Measurements from ENCODE around the gene TEDC2. TPM values are rescaled to one million over a fixed set of nuclear protein-coding genes. Genes with fewer than 3 reads are reported as not detected.
A peak's percentile ranks its signal among the peaks of the same experiment; 100 is the strongest.

The TEDC2 gene
- total RNA-seq, 1 donor from 2014 or later, result 29.1 TPM

DNA sequence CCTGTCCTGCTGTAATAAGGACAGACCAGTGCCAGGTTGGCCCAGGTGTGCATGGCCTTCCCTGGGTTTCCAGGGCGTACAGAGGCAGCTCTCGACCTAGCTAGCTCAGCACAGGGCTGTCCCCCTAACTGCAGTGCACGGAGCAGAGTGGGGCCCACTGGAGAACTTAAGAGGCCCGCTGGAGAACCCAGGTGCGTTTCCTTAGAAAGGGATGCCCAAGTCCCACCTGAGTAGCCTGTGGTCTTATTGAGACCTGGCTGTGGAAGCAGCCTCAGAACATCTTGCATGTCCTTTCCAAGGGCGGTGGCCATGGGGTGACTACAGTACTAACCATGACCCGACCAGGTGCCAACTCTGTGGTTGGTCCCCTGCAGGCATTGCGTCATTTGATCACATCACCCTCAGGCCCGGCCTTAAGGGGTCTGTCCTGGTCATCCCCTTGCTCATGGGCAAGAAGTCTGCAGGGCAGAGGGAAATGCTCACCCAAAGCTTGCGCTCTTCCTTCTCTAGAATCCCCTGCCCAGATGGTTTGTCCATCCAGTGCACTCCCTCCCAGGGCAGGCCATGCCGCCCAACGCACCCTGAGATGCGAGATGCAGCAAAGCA is 34.0 kb upstream of the TEDC2 start:
- H3K79me2 ChIP-seq (ENCODE audit: low read depth), result peaks cover 16% of the 10 kb centered on the region
- TF ChIP-seq, protein P1, sequence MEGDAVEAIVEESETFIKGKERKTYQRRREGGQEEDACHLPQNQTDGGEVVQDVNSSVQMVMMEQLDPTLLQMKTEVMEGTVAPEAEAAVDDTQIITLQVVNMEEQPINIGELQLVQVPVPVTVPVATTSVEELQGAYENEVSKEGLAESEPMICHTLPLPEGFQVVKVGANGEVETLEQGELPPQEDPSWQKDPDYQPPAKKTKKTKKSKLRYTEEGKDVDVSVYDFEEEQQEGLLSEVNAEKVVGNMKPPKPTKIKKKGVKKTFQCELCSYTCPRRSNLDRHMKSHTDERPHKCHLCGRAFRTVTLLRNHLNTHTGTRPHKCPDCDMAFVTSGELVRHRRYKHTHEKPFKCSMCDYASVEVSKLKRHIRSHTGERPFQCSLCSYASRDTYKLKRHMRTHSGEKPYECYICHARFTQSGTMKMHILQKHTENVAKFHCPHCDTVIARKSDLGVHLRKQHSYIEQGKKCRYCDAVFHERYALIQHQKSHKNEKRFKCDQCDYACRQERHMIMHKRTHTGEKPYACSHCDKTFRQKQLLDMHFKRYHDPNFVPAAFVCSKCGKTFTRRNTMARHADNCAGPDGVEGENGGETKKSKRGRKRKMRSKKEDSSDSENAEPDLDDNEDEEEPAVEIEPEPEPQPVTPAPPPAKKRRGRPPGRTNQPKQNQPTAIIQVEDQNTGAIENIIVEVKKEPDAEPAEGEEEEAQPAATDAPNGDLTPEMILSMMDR (IDR thresholded peaks at IDR 0.05), result no peak

DNA sequence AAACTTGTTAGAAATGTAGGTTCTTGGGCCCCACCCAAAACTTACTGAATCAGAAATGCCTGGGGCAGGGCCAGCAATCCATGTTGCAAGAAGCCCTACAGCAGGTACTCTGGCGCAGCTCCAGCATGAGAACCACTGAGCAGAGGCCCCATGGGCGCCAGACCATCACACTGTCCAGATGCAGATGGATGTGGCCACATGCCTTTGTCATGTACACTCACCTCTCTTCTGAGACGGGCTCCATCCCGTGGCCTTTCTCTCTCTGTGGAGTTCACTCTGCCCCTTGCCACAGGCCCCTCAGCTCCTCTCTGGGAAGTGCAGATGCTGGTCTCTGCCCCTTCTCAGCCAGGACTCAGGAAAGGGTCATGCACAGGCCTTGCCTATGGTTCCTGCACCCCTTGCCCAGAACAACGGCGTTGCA is 33.0 kb upstream of the TEDC2 start:
- H3K27me3 ChIP-seq, result peaks cover 7% of the 10 kb centered on the region
- Mint-ChIP-seq H3K27me3 (ENCODE audit: insufficient read depth, low read depth) (peaks cover 15% of the 10 kb centered on the region), H3K27ac (no peak overlapping the region), H3K4me1 (peaks cover 35% of the 10 kb centered on the region), H3K36me3 (no peaks in the 10 kb centered on the region), H3K9me3 (no peaks in the 10 kb centered on the region), H3K4me3 (peak overlapping the region; percentile 90)
- no peak for TF ChIP-seq EZH2phosphoT487 (IDR thresholded peaks at IDR 0.05)
- H2AFZ ChIP-seq (replicated peaks), result no peak overlapping the region
- H3K9ac ChIP-seq, result no peak overlapping the region
- H4K20me1 ChIP-seq (ENCODE audit: low read depth), result peaks cover 22% of the 10 kb centered on the region
- H3K4me2 ChIP-seq, result no peak overlapping the region
- peaks cover 10% of the 10 kb centered on the region for H3F3A ChIP-seq (ENCODE audit: low read depth)
- peaks cover 26% of the 10 kb centered on the region for H3K79me2 ChIP-seq (ENCODE audit: low read depth)
- H3K4me3 ChIP-seq, result no peak overlapping the region
- H3K27ac ChIP-seq, result no peak overlapping the region
- no peaks in the 10 kb centered on the region for H3K36me3 ChIP-seq
- H3K4me1 ChIP-seq, result peaks cover 15% of the 10 kb centered on the region
- no peak for DNase-seq (ENCODE audit: low spot score)
- H3K9me3 ChIP-seq (ENCODE audit: low read depth), result no peaks in the 10 kb centered on the region

More for the DNA sequence above, 34.0 kb upstream of the TEDC2 start:
- no peak for DNase-seq (ENCODE audit: low spot score)
- no peaks in the 10 kb centered on the region for H3K36me3 ChIP-seq
- H4K20me1 ChIP-seq (ENCODE audit: low read depth), result peaks cover 12% of the 10 kb centered on the region
- peaks cover 15% of the 10 kb centered on the region for H3K27me3 Mint-ChIP-seq (ENCODE audit: insufficient read depth, low read depth)
- H3K4me1 ChIP-seq, result peaks cover 14% of the 10 kb centered on the region
- no peak overlapping the region for H3K27ac ChIP-seq
- no peaks in the 10 kb centered on the region for H3K9me3 Mint-ChIP-seq
- peak overlapping the region; percentile 46 for H3K27ac Mint-ChIP-seq
- peaks cover 32% of the 10 kb centered on the region for H3K4me1 Mint-ChIP-seq
- H3K36me3 Mint-ChIP-seq, result no peaks in the 10 kb centered on the region
- no peak overlapping the region for H2AFZ ChIP-seq (replicated peaks)
- H3K4me3 Mint-ChIP-seq, result peak overlapping the region; percentile 63
- H3K27me3 ChIP-seq, result peaks cover 7% of the 10 kb centered on the region
- H3F3A ChIP-seq (ENCODE audit: low read depth), result peaks cover 10% of the 10 kb centered on the region
- no peak overlapping the region for H3K4me2 ChIP-seq
- H3K9ac ChIP-seq, result no peak overlapping the region
- no peak overlapping the region for H3K4me3 ChIP-seq
- no peaks in the 10 kb centered on the region for H3K9me3 ChIP-seq (ENCODE audit: low read depth)

DNA sequence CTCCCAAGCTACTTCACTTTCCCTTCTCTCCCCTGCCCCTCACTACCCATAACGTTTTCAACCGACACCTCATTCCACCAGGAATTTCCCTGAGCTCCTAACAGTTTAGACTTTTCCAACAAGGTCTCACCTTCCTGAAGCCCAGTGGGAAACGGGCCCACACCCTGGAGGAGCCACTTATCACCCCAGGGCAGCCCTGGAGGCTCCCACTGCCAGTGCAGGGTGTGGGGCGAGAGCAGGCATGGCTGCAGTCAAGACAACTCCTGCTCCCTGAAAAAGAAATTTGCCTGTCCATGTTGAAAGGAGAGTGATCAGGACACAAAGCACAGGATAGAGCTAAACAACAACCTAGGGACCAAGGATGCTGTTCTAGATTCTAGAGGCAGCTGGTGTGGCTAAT is 32.4 kb upstream of the TEDC2 start:
- H3K4me1 Mint-ChIP-seq, result peaks cover 35% of the 10 kb centered on the region
- peaks cover 32% of the 10 kb centered on the region for H3K79me2 ChIP-seq (ENCODE audit: low read depth)
- H3K9me3 ChIP-seq (ENCODE audit: low read depth), result no peaks in the 10 kb centered on the region
- H3K4me1 ChIP-seq, result peaks cover 15% of the 10 kb centered on the region
- peak overlapping the region; percentile 90 for H3K4me3 Mint-ChIP-seq
- DNase-seq (ENCODE audit: low spot score), result no peak
- peaks cover 10% of the 10 kb centered on the region for H3F3A ChIP-seq (ENCODE audit: low read depth)
- H3K36me3 Mint-ChIP-seq, result peaks cover 2% of the 10 kb centered on the region
- H3K9ac ChIP-seq, result no peak overlapping the region
- peak overlapping the region; percentile 98 for H3K4me2 ChIP-seq
- H3K36me3 ChIP-seq, result no peaks in the 10 kb centered on the region
- H4K20me1 ChIP-seq (ENCODE audit: low read depth), result peaks cover 28% of the 10 kb centered on the region
- no peak overlapping the region for H3K27ac ChIP-seq
- no peak overlapping the region for H3K4me3 ChIP-seq
- no peak overlapping the region for H3K27ac Mint-ChIP-seq
- TF ChIP-seq EZH2 (IDR thresholded peaks at IDR 0.05), result no peak
- TF ChIP-seq EZH2phosphoT487 (IDR thresholded peaks at IDR 0.05), result no peak
- TF ChIP-seq, protein P1 (IDR thresholded peaks at IDR 0.05), result no peak
- H3K9me3 Mint-ChIP-seq, result no peaks in the 10 kb centered on the region
- no peak overlapping the region for H2AFZ ChIP-seq (replicated peaks)
- H3K27me3 ChIP-seq, result peaks cover 7% of the 10 kb centered on the region
- peaks cover 15% of the 10 kb centered on the region for H3K27me3 Mint-ChIP-seq (ENCODE audit: insufficient read depth, low read depth)

DNA sequence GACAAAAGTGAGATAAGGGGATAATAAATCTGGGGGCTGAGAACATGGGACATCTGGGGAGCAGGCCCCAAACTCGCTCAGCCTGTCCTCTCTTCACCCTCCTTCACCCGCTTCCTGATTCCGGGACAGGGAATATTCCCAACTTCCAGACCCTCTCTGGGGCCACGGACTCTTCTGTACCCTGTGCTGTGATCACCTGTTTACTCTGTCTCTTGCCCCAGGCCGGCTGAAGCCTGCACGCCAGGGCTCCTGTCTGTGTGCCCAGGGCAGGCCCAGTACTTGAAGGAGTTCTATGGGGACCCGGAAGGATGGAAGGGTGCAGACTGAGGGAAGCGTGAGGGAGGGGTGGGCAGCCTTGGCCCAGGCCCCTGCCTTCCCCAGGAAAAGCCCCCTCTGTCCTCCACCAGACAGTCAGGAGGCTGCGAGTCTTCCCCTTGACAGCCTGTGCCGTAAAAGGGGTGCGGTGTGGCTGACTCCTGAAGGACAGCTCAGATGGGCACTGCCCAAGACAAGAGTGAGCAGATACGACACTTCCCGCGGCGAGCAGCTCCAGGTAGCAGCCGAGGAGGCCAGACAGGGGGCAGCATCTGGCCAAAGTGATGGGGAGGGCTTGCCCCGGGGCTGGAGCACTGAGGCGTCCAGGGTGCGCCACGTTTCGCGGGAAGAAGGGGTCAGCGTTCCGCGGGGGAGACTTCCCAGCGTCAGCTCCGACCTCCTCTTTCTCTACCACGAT is 31.7 kb upstream of the TEDC2 start:
- Mint-ChIP-seq H3K9me3 (no peaks in the 10 kb centered on the region), H3K27ac (peak overlapping the region; percentile 89), H3K36me3 (peaks cover 6% of the 10 kb centered on the region), H3K4me1 (peaks cover 35% of the 10 kb centered on the region), H3K4me3 (peak overlapping the region; percentile 90), H3K27me3 (ENCODE audit: insufficient read depth, low read depth) (peaks cover 15% of the 10 kb centered on the region)
- no peak overlapping the region for H3K27ac ChIP-seq
- peaks cover 10% of the 10 kb centered on the region for H3F3A ChIP-seq (ENCODE audit: low read depth)
- H3K36me3 ChIP-seq, result no peaks in the 10 kb centered on the region
- peaks cover 37% of the 10 kb centered on the region for H3K79me2 ChIP-seq (ENCODE audit: low read depth)
- no peaks in the 10 kb centered on the region for H3K9me3 ChIP-seq (ENCODE audit: low read depth)
- peak overlapping the region; percentile 72 for H2AFZ ChIP-seq (replicated peaks)
- H3K27me3 ChIP-seq, result peaks cover 7% of the 10 kb centered on the region
- peaks cover 33% of the 10 kb centered on the region for H4K20me1 ChIP-seq (ENCODE audit: low read depth)
- peak overlapping the region; percentile 59 for H3K4me3 ChIP-seq
- peak; percentile 64 for DNase-seq (ENCODE audit: low spot score)
- TF ChIP-seq EZH2 (IDR thresholded peaks at IDR 0.05), result no peak
- TF ChIP-seq, protein P1 (IDR thresholded peaks at IDR 0.05), result peak; percentile 18
- peaks cover 15% of the 10 kb centered on the region for H3K4me1 ChIP-seq
- H3K9ac ChIP-seq, result no peak overlapping the region
- H3K4me2 ChIP-seq, result peak overlapping the region; percentile 98

Measured in neural progenitor cell (in vitro differentiated cells).